22Rv1 (cell line): ENCODE measurements around the gene YPEL1.

Source experiments
- CTCF ChIP-seq: fragments of 450-650 bp; IDR thresholded peaks from 2 replicates; pipeline ENCODE4 v1.5.1; 2017; ENCODE audit warnings: mild to moderate bottlenecking
- ZFX ChIP-seq: fragments of 450-650 bp; IDR thresholded peaks from 2 replicates; pipeline ENCODE4 v1.6.1; 2017; ENCODE audit warnings: antibody characterized with exemption, borderline replicate concordance

- TF ChIP-seq CTCF, result peak; percentile 58
- no peak for TF ChIP-seq ZFX
Measured at GRCh38 chr22:21726650-21727049, 8.9 kb downstream of the YPEL1 start.
